ENCODE results near the gene NFE2L2.

DNA sequence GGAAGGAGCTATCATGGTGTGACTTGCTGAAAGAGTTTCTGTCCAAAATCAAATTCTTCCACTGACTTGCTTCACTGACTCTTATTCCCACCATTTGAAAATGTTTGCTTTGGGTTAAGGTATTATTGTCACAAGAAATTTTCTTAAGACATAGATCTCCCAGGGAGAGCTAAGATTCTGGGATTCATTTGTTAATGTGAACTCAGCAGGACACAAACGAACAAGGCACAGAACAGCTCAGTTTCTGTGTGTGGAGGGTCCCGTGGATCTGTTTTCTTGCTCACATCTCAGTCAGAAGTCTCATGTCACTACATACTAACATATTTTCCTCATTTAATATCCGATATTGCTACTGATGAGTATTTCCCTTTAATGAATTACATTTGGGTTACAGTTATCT lies 60.1 kb downstream of the NFE2L2 start:
- TF ChIP-seq, protein P1, sequence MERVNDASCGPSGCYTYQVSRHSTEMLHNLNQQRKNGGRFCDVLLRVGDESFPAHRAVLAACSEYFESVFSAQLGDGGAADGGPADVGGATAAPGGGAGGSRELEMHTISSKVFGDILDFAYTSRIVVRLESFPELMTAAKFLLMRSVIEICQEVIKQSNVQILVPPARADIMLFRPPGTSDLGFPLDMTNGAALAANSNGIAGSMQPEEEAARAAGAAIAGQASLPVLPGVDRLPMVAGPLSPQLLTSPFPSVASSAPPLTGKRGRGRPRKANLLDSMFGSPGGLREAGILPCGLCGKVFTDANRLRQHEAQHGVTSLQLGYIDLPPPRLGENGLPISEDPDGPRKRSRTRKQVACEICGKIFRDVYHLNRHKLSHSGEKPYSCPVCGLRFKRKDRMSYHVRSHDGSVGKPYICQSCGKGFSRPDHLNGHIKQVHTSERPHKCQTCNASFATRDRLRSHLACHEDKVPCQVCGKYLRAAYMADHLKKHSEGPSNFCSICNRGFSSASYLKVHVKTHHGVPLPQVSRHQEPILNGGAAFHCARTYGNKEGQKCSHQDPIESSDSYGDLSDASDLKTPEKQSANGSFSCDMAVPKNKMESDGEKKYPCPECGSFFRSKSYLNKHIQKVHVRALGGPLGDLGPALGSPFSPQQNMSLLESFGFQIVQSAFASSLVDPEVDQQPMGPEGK (CRISPR knock-in tag; IDR thresholded peaks at IDR 0.05; ENCODE audit: borderline replicate concordance): no peak
- TF ChIP-seq OSR1 (CRISPR knock-in tag; IDR thresholded peaks at IDR 0.05) (no peak), ZFP3 (CRISPR knock-in tag; IDR thresholded peaks at IDR 0.05) (no peak), ZFP30 (CRISPR knock-in tag; IDR thresholded peaks at IDR 0.05) (no peak), GLIS3 (CRISPR knock-in tag; IDR thresholded peaks at IDR 0.05) (no peak), TOX (CRISPR knock-in tag; IDR thresholded peaks at IDR 0.05; ENCODE audit: borderline replicate concordance) (no peak), ISL1 (CRISPR knock-in tag; IDR thresholded peaks at IDR 0.05) (no peak), ZC3H10 (CRISPR knock-in tag; IDR thresholded peaks at IDR 0.05) (no peak), ESRRG (CRISPR knock-in tag; IDR thresholded peaks at IDR 0.05) (no peak), RARB (CRISPR knock-in tag; IDR thresholded peaks at IDR 0.05) (no peak), BACH2 (CRISPR knock-in tag; IDR thresholded peaks at IDR 0.05; ENCODE audit: borderline replicate concordance) (no peak)
- TF ChIP-seq, protein P2, sequence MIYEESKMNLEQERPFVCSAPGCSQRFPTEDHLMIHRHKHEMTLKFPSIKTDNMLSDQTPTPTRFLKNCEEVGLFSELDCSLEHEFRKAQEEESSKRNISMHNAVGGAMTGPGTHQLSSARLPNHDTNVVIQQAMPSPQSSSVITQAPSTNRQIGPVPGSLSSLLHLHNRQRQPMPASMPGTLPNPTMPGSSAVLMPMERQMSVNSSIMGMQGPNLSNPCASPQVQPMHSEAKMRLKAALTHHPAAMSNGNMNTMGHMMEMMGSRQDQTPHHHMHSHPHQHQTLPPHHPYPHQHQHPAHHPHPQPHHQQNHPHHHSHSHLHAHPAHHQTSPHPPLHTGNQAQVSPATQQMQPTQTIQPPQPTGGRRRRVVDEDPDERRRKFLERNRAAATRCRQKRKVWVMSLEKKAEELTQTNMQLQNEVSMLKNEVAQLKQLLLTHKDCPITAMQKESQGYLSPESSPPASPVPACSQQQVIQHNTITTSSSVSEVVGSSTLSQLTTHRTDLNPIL (CRISPR knock-in tag; IDR thresholded peaks at IDR 0.05; ENCODE audit: low read depth): no peak

Data from SK-N-SH treated with all-trans-retinoic acid at 6 μM for 48 hours (cell line).